ENCODE results near the gene XPO1.

Gene XPO1

DNA sequence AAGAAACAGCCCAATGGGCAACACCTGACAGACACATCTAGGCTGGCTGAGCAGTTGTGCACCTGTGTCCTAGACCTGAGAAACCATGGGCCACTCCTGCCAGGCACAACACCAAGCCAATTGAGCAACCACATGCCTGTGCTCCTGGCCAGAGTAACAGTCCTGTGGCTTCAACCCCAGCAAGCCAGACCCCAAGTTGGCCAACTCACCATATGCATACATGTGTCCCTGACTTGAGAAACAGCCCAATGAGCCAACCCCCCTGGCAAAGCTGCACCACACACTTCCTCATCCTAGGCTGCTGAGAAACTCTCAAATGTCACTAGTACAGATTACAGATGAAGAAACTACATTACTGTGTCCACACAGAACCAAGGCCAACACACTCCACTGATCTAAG lies 103.8 kb downstream of the XPO1 start:
- no peak for DNase-seq

DNA sequence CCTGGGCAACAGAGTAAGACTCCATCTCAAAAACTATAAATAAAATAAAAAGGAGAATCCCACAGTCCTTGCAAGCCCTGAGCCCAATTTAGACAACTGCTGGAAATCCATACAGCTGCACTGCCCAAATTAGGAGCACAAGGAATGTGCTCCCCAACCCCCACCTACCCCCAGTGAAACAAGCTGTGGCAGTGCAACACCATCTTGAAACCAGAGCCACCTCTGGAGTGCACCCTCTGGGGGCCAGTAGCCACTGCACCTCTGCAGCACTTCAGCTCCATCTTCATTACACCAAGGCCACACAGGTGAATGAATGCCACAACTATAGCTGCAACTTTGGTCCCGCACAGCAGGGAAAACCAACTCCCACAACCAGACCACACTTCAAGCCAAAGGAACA lies 104.5 kb downstream of the XPO1 start:
- DNase-seq = no peak

DNA sequence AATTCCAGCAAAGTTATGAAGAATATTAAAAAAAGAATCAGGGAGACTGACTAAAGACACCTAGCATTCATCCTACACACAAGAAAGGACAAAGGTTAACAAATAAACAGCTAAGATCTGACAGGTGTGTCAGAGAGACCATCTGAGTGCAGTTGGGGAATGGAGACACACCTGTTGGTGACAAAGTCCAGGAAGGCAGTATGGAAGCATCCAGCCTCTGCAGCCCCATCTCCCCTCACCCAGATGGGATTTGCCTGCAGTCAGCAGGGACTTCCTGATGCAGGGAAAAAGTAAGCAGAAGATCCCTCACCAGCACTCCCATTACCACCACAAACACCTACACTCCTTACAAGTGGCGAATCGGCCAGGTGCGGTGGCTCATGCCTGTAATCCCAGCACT lies 105.2 kb downstream of the XPO1 start:
- DNase-seq = no peak

DNA sequence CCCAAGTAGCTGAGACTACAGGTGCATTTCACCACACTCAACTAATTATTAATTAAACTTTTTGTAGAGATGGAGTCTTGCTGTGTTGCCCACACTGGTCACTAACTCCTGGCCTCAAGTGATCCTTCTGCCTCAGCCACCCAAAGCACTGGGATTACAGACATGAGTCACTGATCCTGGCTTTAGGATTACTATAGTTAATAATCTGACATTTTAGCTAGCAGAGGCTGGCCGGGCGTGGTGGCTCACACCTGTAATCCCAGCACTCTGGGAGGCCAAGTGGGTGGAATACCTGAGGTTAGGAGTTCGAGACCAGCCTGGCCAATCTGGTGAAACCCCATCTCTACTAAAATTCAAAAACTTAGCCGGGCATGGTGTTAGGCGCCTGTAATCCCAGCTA lies 106.8 kb downstream of the XPO1 start:
- DNase-seq = no peak
